AML-193 (cell line): ENCODE measurements around the gene SREBF1.
A peak's percentile ranks its signal among the peaks of the same experiment; 100 is the strongest.

Experiments
- DNase-seq, 2 experiments: peaks; one replicate each; lab custom pipeline; 2025; lab: John Stamatoyannopoulos, UW

The SREBF1 gene

GRCh38 chr17:17824119-17824782, 12.5 kb downstream of the SREBF1 start:
- DNase-seq: no peak

DNA sequence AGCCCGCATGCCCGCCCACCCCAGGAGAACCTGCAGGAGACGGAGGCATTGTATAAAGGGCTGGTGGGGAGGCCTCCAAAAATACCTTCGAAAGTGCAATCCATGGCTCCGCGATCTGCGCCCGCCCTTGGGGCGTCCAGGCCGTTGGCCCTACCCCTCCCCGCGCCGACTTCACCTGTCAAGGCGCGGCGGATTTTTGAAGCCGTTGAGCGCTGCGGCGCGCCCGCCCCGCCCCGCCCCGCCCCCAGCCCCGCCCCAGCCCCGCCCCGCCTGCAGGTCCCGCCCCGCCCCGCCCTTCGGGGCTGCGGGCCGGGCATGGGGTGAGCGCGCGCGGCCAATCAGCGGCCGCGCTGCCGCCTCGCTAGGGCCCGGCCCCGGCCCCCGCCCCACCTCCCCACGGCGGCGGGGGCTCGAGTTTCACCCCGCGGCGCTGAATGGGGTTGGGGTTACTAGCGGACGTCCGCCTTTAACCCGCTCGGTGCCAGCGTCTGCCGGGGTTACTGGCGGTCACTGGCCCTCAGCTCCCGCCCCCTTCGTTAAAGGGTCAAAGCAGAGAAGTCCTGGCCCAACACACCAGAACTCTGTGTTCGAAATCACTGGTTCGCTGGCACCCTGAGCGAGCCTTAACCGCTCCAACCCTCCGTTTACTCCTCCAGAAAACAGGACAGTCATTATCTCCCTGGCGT, 13.2 kb downstream of the SREBF1 start:
- DNase-seq: peak; percentile 30 to 50

DNA sequence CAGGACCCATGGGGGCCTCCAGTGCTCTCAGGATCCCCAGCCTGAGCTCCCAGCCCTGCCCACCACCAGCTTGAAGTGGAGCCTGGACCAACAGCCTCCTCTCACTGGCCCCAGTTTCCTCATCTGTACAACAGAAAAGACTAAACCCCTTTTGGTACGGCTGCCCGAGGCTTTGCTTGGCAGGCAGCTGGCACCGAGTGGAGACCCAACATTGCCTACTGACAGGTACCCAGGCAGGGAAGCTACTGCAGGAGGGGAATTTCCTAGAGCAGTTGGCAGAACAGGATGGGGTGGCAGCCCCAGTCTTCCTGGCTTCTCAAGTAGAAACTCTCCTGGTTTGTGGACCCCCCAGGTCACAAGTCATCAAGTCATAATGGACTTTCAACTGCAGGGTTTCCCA, 14.2 kb downstream of the SREBF1 start:
- DNase-seq: no peak

DNA sequence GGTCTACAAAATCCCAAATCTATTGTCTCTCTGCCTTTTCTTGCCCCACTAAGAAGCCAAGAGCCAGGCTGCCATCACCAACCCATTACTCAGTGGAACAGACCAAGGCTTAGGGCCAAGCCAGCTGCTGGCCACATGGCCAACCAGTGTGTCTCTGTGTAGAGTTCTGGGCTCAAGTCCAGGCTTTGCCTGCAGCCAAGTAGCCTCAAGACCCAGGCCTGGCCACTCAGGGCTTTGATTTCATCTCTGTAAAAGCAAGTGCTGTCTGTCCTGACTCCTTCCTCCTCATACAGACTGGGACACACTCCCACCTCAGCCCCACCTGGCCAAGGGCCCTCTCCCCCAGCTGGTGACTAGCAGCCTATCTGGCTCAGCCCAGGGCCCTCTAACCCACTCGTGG, 14.6 kb downstream of the SREBF1 start:
- DNase-seq: no peak

DNA sequence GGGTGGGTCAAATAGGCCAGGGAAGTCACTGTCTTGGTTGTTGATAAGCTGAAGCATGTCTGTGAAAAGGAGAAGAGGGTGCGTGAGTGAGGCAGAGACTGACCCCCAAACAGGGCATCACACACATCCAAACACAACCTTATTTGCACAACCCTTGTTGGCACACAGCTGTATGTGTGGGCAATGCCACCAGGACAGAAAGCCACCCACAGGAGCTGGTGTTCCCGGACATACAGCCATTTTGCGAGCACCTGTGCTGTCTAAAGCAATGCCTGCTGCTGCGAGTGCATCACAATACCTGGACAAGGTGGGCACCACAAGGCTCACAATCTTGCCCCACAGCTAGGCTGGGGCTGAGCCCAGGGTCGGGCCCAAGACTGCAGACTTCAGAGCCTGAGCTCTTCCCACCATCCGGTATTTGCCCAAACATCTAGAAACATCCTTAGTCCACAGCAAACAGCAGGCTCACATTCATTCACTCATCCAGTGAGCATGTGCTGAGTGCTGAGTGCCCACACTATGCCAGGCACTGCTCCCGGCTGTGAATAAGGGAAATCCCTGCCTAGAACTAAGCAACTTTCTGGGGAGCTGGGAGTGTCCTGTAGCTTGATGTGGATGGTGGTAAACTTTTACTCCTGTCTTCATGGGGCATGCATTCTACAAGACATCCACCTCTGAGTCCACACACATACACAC, 16.2 kb downstream of the SREBF1 start:
- DNase-seq: no peak

- DNase-seq: no peak
Observed at GRCh38 chr17:17820046-17820445, 16.7 kb downstream of the SREBF1 start.

DNA sequence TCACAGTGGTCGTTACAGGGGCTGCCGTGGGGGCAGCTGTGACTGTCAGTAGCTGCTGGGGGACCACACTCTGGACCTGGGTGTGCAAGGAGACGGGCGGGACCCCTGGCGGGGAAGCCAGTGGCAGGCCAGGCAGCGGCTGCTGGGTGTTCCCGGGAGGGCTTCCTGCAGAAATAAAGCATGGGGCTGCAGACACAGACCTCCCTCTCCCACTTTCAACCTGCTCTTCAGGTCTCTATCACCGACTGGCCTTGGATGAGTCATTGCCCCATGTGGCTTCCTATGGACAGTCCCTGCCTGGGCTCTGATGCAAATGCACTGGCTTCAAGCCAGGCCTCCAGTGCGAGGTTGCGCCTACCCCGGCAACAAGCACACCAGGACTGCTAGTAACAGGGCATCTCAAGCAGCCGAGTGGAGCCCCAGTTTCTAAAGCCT, 17.2 kb downstream of the SREBF1 start:
- peak; percentile 47 to 56 for DNase-seq

DNA sequence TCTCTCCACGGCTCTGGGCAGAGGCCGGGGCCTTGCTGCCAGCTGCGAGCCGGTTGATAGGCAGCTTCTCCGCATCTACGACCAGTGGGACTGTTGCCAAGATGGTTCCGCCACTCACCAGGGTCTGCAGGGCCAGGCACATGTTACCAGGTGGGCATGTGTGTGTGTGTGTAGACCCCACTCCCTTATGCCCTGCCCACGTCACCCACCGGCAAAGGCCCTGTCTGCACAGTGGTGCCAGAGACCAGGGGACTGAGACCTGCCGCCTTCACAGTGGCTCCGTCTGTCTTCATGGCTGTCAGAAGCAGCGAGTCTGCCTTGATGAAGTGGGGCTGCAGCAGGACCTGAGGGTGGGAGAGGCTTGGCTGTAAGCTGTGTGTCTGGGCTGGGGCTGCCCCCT, 17.7 kb downstream of the SREBF1 start:
- no peak for DNase-seq

DNA sequence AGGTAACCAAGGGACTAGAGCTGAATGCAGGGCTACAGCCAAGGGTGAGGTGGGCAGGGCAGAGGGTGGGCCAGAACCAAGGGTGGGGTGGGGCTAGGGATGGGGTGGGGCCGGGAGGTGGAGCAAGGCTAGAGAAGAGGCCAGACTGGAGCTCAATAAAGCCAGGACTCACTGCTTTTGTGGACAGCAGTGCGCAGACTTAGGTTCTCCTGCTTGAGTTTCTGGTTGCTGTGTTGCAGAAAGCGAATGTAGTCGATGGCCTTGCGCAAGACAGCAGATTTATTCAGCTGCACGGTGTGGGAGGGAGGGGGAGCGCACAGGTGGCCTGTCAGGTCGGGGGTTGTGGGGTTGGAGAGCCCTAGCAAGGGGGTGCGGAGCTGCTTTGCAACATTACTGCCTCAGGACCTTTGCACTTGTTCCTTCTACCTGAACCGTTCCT, 18.7 kb downstream of the SREBF1 start:
- no peak for DNase-seq

DNA sequence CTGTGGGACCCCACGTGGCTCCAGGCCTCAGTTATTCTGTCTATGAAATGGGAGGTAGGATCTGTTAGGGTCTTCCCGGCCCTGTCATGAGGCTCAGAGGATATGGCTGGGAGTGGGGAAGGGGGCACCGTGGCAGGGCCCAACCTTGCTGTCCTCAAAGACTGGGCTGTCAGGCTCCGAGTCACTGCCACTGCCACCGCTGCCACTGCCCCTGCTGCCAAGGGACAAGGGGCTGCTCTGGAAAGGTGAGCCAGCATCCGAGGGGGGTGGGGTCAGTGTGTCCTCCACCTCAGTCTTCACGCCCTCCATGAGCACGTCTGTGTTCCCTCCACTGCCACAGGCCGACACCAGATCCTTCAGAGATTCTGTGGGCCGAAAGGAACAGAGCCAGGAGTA, 19.2 kb downstream of the SREBF1 start:
- DNase-seq: no peak

DNA sequence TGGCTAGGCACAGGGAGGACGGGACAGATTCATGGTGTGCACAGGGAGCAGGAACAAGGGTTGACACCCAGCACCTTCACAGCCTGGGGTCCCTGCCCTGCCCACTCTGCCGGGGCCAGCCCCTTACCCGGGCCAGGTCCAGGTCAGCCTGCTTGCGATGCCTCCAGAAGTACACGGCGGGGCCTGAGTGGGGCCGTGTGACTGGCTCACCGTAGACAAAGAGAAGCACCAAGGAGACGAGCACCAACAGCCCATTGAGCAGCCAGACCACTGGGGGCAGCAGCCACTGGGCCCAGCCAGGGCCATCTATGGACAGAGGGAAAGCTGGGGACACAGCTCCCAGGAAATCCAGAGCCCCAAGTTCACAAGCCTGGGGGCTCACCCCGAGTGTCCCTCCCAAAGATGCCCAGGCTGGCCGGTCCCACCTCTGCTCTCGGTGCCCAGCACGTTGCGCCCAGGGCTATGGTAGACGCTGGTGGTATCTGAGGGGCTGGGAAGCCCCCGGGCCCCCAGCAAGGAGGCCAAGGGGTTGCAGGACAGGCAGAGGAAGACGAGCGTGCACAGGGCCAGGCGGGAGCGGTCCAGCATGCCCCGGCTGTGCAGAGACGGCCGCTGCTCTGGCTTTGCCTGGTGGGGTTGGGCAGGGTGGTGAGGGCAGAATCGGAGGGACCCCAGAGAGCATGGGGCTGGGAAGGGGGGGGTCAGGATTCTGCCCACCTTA, 19.8 kb downstream of the SREBF1 start:
- DNase-seq: no peak

DNA sequence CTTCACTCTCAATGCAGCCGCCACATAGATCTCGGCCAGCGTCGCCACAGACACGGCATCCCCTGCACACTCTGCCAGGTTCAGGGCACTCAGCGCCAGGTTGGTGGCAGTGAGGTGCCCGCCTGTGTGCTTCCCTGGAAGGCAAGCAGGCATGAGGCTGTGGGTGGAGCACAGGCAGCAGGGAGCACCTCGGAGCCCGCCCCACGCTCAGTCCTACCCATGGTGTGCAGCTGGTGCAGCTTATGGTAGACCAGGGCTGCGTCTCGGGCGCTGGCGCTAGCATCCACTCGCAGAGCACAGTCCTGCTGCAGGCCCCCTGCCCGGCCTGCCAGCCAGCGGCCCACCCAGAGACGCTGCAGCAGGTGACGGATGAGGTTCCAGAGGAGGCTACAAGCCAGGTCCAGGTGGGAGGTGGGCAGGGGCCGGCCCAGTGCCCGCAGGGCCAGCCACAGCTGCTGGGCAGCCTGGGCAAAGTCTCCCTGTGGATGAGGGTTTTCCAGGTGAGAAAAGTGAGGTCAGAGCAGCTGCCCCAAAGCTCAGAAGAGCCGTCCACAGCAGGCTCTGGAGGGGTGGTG, 20.5 kb downstream of the SREBF1 start:
- no peak for DNase-seq

DNA sequence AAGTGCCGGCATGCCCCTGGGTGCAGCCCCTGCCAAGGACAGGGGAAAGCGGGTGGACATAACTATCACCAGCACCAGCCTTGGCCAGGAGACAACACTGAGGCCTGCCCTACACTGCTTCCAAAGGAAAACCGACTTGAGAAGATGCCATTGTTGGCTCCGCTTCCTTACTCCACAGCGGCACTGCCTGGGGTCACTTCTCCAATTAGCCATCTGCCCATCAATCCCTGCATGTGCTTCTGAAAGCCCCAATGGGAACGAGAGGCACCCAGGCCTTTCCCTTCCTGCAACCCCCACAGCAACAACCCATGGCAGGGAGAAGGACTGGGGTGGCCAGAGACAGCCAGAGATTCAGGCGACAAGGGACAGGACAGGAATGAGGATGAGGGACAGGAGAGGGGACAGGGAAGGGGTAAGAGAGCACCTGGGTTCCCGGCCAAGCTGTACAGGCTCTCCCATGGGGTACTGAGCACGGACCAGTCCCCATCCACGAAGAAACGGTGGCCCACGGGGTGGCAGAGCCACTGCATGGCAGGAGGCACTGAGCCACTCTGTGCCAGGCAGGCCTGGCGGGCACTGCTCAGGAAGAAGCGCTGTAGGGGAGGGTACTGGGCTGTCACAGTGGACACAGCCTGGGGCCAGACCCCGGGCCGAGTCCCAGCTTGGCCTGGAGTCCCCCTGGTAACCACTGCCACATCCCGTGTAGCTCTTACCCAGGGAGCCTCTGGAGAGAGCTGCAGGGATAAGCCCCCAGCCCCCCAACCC, 21.2 kb downstream of the SREBF1 start:
- no peak for DNase-seq

DNA sequence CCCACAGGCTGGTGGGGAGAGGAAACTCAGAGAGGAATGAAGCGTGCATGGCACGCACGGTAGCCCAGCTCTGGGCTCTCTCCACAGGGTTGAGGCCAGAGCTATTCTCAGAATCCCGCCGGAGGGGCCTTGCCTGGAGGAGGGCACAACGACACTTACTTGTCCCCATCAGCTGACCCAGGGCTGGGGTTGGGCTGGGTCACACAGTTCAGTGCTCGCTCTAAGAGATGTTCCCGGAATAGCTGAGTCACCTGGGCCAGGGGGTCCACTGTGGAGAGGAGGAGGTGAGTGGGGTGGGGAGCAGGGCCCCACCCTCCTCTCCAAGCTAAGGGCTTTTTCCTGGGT, 21.8 kb downstream of the SREBF1 start:
- no peak for DNase-seq

DNA sequence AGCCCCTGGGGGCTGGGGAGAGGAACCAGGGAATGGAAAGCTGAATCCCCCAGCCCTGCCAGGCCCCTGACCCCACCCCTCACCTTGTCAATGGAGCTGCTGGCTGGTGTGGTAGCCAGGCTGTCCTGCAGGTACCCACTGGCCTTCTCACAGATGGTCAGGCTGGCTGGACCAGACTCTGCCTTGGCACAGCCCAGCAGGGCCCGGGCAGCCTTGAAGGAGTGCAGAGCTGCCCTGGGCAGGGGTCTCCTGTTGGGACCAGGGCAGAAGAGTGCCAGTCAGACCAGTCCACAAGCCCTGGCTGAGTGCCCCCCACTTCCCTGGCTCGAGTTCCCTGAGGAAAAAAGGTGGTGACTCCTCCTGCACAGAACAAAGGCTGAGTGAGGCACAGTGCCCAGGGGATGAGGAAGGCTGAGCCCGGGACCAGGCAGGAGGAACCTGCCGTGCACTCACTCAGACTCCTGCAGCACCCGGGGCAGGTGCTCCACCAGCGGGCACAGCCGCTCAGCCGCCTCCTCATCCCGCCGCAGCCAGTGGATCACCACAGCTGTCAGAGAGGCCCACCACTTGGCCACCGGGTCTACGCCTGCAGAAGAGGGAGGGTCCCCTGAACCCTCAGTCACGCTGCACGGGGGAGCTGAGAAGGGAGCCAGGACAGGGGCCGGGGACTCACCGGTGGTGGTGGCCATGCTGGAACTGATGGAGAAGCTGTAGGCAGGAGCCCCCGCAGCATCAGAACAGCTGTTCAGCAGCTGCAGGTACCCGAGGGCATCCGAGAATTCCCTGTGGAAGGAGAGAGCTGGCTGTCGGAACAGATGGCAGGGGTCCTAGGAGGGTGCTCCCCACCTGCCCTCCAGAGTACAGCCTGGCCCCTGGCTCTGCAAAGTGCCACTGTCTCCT, 22.4 kb downstream of the SREBF1 start:
- no peak for DNase-seq

DNA sequence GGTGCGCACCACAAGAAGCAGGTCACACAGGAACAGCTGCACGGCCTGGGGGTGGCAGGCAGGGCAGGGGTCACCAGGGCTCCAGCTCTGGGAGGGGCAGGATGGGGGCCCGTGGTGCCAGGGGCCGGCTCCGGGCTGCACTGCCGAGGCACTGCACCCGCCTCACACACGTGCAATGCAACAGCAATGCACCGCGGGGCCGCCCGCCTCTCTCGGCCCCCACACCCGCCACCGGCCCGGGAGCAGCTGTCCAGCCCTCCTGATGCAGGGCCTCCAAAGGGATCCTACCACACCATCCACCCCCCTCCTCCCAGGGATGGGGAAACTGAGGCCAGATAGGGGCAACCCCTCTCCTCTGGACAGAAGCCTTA, 23.1 kb downstream of the SREBF1 start:
- DNase-seq: no peak

GRCh38 chr17:17813055-17813724, 23.6 kb downstream of the SREBF1 start:
- DNase-seq: no peak

GRCh38 chr17:17812211-17813054, 24.4 kb downstream of the SREBF1 start:
- peak in 1 of 2 experiments; percentile 1 for DNase-seq
